ENCODE results near the gene AQP9.

The AQP9 gene

DNA sequence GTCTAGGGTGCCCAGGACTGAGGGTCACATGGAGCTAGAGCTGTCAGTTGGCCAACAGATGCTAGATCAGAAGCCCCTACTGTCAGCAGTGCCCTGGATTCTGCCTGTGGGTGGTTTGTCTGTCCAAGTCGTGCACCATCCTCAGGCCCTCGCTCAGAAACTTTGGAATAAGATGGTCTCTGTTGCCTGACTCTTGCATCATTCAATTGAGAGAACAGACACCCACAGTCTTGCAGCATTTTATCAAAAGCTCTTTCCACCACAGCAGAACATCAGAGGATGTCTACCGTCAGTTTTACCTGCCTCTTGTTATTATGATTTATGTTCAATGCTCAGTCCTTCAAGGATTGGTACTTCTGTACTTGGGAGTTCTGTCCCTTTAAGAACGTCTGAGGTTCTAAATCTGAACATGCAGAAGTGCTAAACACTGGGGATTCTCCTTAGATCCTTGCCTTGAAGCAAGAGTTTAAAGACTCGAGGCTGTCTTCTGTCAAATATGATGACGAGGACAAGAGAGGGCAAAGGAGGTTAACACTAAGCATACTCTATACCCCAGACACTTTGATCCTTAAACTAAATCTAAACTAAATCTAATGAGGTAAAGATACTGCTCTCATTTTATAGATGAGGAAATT is 4.8 kb downstream of the AQP9 start:
- DNase-seq = no peak

DNA sequence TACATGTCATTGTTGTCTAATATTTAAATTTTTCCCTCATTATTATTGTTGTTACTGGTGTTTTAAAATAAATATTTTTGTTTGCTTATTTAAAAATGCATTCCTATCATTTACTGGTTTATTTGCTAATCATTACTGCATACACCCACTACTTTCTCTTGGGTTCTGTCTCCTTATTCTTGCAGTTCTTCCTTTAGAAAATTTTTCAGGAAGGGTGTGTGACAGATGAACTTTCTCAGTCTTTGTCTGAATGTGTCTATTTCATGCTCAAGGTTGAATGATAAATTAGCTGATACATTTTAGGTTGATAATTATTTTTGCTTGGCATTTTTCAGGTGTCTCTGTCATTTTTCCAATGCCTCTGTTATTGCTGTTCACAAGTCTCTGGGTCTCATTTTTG is 7.4 kb downstream of the AQP9 start:
- no peak for DNase-seq

DNA sequence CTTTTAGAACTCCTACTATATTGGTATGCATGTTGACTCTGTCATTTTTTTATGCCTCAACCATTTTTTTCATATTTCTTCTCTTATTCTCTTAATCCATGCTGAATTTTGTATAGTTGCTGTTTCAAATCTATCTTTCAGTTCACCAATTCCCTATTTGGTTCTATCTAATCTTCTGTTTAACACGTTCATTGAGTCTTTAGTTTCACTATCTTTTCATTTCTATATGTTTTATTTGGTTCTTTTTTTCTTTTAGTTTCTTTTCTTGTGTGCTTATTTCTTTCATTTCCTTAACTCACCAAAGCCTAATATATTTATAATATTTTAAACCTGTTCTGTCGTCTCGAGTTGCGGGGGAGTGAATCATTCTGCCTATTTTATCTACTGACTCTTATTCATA is 8.0 kb downstream of the AQP9 start:
- no peak for DNase-seq

DNA sequence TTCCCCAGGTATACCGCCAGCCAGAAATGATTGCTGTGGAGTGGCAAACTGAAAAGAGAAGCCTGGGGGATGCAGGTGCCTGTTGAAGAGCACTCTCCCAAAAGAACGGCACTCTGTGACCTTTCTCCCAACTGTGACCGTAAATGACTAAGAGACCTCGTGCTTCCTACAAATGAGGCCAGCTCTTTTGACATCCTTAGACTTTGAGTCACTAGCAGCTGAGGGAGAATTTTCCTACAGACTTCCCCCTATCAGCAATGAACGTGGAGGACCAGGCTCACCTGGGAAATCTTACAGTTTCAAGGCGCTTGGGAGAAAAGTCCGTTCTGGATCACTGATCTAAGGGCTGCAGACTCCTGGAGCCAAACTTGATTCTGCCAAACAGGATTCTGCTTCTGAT is 8.6 kb downstream of the AQP9 start:
- peak; percentile 14 to 64 for DNase-seq

DNA sequence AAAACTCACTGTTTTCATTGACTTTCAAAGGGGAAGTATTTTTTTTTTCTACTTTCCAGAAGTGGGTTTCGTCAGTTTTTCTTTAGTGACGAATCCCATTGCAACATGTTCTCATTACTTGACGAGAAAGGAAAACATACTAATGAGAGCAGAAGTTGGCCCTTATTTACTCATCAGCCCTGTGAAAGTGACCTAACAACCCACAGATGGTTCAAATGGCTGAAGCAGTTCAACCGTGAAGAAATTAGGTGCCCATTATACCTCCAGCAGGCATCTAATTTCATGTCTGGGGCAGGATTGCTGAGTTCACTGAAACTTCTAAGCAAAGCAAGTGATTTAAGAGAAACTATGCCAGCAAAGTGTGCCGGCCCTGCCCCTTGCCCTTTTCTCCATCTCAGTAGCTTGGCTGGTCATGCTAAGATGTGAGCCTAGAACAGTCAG is 9.0 kb downstream of the AQP9 start:
- DNase-seq = peak; percentile 14 to 27

DNA sequence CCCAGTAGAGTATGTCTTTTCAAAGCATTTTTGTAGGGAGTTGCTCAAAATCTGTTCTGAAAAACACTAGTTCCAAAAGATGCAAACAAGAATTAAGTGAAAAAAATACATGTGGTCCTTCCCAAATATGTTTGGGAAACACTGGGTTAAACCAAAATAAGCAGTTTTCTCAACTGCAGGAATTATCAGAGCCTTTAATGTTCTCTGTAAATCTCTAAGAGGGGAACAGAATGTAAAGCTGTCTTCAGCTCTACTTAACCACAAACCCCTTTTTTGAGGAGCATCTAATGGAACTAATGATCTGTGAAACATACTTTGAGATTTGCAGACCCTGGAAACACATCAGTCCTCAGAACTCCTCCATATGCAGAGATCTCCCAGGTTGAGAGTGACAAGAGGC is 9.9 kb downstream of the AQP9 start:
- no peak for DNase-seq

DNA sequence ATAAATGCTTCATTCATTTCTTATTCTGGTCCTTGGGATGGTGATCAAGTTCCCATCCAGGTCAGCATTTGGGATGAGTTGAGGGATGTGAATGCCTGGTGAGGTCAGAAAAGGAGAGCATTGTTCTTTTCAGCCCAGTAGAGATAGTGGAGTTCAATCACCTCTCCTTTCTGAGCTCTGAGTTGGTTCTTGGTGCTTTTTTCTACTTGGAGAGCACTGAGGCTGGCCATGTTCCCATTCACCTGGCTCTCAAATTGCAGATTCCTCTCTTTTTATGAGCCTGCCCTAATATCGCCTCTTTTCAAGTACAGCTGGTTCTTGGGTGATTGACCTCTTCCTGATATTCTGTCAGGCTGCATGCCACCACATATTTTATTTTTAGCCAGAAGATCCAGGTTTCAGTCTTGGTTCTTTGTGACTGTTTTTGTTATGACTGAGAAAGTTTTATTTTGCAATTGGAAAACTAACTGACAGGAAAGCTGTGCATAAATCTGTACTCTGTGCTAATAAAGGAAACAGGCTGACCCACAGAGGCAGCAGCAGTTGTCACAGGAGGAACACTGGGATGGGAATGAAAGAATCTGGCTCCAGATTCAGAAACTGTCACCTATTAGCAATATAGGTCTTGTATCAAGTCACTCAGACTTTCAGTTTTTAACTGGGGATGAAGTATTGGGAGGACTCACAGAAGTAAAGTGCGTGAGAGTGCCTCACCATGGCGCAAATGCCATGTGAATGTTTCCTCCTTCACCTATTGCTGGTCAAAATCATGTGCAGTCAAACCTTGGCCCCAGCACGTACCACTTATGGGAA is 10.7 kb downstream of the AQP9 start:
- no peak for DNase-seq

DNA sequence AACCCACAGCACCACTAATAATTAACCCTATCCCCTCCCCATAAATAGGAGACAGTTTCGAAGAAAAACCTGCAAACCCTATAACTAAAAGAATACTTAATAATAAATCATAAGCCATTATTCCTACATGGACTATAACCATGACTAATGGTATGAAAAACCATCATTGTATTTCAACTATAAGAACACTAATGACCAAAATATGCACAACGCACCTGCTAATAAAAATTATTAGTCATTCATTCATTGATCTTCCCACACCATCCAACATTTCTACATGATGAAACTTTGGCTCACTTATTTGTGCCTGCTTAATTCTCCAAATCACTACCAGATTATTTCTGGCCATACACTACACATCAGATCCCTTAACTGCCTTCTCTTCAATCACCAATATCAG is 16.6 kb downstream of the AQP9 start:
- no peak for DNase-seq

DNA sequence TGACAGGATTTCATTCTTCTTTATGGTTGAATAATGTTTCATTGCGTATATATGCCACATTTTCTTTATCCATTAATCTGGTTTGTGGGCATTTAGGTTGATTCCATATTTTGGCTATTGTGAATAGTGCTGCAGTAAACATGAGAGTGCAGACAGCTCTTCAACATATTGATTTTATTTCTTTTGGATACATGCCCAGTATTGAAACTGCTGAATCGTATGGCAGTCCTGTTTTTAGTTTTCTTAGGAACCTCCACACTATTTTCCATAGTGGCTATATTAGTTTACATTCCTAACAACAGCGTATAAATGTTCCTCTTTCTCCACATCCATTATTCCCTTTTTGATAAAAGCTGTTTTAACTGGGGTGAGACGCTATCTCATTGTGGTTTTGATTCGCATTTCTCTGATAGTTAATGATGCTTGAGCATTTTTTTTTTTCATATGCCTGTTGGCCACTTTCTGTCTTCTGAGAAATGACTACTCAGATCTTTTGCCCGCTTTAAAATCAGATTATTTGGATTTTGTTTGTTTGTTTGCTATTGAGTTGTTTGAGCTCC is 21.7 kb downstream of the AQP9 start:
- DNase-seq = no peak

DNA sequence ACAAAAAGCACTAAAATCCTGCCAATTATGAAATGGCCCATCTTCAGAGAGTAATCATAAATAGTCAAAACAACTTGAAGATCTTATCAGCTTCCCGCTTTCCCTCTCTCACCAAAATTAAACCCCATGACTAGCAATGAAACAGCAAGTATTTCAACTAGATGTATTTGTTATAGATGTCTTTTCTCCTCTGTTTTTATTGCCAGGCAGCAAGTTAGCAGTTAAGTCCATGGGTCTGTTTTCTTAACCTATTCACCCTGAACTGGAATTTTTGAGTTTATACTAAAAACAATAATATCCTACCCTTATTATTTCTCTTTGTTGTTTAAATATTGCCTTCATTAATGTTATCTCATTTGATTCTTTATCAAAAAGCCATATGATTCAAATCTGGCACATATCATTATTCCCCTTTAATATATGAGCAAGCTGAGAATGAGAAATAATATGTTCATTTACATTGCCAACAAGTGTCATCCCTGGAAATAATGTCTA is 23.3 kb downstream of the AQP9 start:
- DNase-seq = no peak

DNA sequence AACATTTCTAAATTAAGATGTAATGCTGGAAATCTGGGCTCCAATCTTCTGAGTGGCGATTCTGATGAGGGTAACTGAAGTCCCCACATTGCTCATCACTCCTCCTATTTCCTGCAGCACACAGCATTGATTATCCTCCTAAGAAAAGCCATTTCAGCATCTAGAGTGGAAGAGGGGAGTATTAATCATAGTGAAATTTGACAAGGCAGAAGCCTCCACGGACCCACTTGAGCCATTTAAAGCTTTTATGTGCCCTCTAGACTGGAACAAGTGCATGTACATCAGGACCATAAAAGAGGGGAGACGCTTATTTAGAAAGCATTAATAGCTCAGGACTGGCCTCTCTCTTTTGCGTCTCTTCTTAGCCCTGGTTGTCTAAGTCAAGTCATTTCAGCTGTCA is 25.8 kb downstream of the AQP9 start:
- DNase-seq = no peak

DNA sequence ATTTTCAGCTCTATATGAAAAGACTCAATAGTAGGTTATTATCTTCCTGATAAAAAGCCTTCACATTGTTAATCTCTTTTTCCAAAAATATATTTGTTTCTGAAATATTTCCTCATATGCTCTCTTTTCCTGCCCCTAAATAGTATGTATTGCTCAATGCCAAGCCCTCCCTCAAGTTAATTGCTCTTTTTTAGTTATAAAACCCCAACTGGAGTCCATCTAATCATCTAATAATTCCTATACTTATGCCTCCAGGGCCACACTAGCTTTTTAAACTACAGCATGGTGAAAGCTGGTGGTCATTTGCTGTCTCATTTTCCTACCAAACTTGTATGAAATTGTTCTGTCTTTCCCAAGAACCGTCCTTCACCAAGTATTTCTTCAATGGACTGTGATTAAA is 26.7 kb downstream of the AQP9 start:
- DNase-seq = no peak

DNA sequence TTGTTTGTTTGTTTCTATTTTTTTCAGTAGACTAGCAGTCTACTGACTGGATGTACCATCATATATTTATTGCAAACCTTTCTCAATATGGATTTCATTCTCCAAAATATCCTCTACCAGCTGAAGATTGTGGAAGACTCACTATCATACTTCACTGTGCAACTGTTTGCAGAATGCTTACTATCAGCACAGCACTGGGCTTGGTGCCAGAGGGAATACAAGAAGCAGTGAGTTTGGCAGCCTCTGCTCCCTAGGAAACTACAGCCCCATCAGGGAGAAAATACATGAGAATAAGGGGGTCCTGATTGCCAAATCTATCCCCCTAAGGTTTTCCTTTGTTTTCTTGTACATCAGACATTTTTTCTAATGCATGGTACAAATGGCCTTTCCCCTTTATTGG is 27.5 kb downstream of the AQP9 start:
- no peak for DNase-seq

DNA sequence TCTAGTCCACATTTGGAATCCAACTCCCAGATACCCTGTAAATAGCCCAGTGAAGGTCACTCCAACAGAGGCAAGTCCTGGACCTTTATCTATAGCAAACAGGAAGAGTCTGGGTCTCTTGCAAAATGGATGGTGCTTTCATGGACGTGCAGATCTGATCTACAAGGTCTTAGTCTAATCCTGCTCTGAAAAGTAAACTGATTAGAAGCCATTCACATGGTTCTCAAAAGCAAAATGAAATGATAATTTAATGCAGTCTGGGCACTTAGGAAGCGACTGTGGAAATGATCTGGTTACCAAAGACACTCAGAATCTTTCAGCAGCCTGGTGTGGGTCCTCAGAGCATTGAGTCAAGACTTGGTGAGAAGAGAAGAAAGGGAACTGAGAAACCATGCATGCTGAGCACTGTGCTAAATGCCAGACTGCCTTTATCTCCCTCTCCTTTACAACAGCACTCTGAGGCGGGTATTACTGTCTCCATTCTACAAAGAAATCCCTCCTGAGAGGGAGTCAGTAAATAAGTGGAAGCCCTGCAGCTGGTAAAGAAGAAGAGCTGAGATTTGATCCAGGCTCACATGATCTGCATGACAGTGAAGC is 29.0 kb downstream of the AQP9 start:
- DNase-seq = no peak

DNA sequence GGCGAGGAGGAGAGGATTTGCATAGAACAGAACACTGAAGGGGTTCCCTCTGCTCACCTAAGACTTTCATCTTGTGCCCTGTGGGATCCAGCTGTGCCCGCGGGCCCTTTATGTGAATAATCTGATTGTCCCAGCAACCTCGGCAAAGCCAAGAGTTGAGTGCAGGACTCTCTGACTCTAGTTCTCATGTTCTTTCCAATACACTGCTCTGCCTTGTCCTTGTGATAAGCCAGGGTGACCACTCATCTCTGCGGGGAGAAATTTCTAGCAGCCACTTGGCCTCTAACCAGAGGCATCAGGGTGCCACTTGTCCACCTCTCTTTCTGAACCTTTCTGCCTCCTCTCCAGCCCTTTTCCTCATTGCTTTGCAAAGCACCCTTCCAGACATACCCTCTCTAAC is 31.8 kb downstream of the AQP9 start:
- DNase-seq = no peak

DNA sequence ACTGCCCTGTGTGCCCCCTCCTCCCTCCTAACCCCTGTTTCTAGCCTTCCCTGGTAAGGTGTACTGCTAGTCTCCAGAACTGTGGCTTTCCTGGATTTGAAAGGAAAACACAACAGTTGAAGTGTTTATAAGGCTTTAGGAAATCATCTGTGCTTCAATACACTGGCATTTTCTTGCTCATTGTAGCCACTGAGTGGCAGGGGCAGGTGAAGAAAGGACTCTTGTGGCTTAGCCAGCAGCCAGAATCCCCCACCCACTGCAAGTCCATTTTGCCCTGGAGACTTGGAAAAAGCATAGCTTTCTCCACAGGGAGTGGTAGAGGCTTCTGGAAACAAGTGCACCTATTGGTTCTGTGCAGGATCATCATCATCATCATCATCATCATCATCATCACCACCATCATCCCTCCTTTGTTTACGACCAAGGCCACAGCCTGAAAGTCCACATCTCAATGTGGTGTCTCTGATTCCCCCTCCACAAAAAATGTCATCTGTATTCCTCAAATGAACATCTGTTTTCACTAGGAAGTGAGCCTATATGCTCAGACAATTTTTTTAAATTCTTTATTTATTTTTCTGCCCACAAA is 33.4 kb downstream of the AQP9 start:
- DNase-seq = no peak

DNA sequence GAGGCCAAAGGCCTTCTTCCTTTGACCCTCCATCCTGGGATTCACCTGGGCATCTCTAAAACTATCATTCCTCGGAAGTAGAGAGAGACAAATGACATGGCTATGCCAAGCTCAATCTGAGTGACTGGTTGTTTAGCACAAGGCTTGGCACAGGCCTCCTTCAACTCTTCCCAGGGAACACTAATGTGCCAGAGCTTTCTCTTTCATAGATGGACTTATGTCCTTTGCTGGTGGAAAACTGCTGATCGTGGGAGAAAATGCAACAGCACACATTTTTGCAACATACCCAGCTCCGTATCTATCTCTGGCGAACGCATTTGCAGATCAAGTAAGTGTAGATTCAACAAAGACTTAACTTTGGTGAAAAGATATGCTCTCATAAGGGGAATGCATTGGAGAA is 36.5 kb downstream of the AQP9 start:
- no peak for DNase-seq

DNA sequence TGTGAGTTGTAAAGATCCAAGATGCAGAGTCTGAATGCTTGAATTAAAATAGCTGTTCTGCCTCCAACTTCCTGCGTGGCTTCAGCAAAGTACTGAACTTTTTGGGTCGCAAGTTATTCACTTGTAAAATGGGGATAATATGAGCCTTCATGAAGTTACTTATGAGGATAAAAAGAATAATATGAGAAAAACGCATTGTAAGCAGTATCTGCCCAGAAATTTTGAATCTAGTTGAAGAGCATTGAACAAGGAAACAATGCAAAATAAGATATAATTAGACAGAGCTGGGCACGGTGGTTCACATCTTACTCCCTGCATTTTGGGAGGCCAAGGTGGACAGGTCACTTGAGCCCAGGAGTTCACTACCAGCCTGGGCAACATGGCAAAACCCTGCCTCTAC is 37.8 kb downstream of the AQP9 start:
- DNase-seq = no peak

DNA sequence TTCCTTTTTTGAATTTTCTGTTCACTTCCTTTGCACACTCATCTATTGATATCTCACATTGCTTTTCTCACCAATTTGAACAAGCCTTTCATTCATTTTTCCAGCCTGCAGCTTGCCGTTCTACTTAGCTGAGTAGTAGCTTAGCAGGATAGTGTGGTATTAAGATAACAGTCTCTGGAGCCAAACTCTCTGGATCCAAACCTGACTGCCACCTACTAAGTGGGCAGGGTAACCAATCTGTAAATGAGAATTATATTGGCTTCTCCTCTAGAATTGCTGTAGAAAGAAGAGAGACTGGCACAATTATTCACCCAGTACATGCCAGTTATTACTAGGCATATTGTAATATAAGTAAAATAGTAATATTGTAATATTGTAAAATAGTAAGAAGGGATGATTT is 40.5 kb downstream of the AQP9 start:
- DNase-seq = no peak

DNA sequence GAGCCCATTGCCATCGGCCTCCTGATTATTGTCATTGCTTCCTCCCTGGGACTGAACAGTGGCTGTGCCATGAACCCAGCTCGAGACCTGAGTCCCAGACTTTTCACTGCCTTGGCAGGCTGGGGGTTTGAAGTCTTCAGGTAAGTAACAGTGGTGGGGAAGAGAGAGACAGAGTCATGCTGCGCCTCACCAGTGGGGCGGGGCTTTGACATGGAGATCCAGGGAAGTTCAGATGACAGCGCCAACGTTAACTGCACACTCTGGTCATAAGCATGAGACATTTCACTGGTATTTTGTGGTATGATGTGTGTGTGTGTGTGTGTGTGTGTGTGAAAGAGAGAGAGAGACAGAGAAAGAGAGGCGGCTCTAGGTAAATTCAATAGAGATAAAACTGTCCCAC is 41.0 kb downstream of the AQP9 start:
- no peak for DNase-seq

DNA sequence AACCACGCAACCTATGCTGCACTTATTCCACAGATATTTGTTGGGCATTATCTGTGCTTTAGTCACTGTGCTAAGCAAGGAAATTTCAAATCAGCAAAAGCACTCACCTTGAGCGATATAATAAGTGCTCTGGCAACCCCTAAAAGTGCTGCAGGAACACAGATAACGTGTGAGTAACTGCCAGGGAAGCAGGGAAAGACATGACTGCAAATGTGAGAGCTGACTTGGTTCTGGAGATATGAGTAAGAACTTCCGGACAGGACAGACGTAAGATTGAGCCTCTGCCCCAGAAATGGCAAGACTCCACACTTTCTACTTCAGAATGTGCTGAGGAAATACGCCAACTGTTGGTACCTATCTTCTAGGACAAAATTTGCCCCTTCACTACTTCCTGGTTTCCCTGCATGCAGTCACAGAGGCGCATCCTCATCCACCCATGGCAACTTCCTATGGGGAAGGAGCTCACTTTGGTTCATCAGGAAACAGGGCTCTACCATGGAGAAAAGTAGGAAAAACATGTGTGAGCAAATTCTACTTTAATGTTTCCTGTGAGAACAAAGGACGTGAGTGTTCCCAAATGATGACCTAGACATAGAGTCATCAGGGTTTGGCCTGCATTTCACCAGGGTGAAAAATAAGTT is 41.7 kb downstream of the AQP9 start:
- DNase-seq = no peak

DNA sequence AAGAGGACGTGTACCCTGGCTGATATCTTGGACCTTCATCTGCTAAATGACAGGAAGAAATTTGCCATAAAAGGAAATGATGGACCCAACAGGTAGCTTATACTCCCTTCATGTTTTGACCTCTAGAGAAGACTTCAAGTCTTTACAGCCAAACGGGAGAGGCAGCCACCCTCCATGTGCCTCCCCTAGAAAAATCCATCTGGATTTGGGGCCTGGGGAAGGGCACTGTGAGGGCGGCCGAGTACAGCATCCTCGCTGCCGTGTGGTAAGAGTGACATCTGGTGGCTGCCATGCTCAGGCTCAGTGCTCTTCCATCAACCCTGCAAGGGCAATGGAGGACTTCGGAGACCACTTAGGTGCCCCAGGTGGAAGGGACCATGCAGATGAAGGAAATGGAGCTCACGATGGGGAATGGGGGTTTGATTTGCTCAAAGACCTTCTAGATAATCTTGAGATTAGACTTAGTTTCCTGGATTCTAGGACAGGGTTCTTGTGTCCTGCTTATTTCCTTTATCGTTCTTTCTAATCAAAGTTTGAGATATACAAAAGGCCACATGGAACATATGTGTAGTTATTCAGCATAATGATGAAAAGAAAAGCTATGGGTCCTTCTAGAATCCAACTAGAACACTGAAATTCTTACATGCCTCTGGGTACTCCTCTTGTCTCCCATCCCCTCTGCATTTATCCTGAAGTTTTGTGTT is 44.4 kb downstream of the AQP9 start:
- DNase-seq = peak; percentile 9 to 16
